Measurements from ENCODE around the gene COL9A1. TPM values are rescaled to one million over a fixed set of nuclear protein-coding genes. Genes with fewer than 3 reads are reported as not detected.

Gene COL9A1
- total RNA-seq, 2 donors from 2014 or later = 5.8 to 10.0 TPM

GRCh38 chr6:70168681-70169377, 134.1 kb downstream of the COL9A1 start:
- TF ChIP-seq, protein P1, sequence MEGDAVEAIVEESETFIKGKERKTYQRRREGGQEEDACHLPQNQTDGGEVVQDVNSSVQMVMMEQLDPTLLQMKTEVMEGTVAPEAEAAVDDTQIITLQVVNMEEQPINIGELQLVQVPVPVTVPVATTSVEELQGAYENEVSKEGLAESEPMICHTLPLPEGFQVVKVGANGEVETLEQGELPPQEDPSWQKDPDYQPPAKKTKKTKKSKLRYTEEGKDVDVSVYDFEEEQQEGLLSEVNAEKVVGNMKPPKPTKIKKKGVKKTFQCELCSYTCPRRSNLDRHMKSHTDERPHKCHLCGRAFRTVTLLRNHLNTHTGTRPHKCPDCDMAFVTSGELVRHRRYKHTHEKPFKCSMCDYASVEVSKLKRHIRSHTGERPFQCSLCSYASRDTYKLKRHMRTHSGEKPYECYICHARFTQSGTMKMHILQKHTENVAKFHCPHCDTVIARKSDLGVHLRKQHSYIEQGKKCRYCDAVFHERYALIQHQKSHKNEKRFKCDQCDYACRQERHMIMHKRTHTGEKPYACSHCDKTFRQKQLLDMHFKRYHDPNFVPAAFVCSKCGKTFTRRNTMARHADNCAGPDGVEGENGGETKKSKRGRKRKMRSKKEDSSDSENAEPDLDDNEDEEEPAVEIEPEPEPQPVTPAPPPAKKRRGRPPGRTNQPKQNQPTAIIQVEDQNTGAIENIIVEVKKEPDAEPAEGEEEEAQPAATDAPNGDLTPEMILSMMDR (conservative IDR thresholded peaks at IDR 0.05) = no peak
- no peaks in the 10 kb centered on the region for H3K4me1 ChIP-seq (ENCODE audit: control insufficient read depth, insufficient read depth, low read length)
- Mint-ChIP-seq H3K9me3 (no peaks in the 10 kb centered on the region), H3K27me3 (ENCODE audit: insufficient read depth) (peaks cover 11% of the 10 kb centered on the region), H3K36me3 (ENCODE audit: low read depth) (no peaks in the 10 kb centered on the region), H3K27ac (no peak overlapping the region), H3K4me3 (no peak overlapping the region), H3K4me1 (peaks cover 10% of the 10 kb centered on the region)
- no peak for DNase-seq
- no peak overlapping the region for H3K4me3 ChIP-seq (ENCODE audit: low read length)
- H3K9me3 ChIP-seq (ENCODE audit: control insufficient read depth, low read length) = no peaks in the 10 kb centered on the region
- no peaks in the 10 kb centered on the region for H3K36me3 ChIP-seq (ENCODE audit: control insufficient read depth, insufficient read depth, low read length)
- H3K27ac ChIP-seq (ENCODE audit: low read depth, low read length) = no peak overlapping the region
- peaks cover 6% of the 10 kb centered on the region for H3K27me3 ChIP-seq (ENCODE audit: control insufficient read depth, insufficient read depth, low read length, poor library complexity, severe bottlenecking)
- H3K9ac ChIP-seq (ENCODE audit: extremely low read depth, low read length, poor library complexity, severe bottlenecking) = no peak overlapping the region
- WGBS, 2 experiments (ENCODE audit: insufficient coverage in 1 of 2, insufficient read length in 1 of 2) = 90 to 91% methylated on average over 3 to 5 of the region's 5 CpGs

Other genes with a start within 250 kb of the COL9A1 start
- 10 to 100 TPM; 25.8 to 34.0 TPM for gene FAM135A, start 110.4 kb upstream of the COL9A1 start, total RNA-seq

Data from endodermal cell (in vitro differentiated cells).